Hindlimb muscle (tissue), 1 donor: ENCODE results near the gene FAM219A. TPM values are rescaled to one million over a fixed set of nuclear protein-coding genes. Genes with fewer than 3 reads are reported as not detected.

ENCODE experiments used
- polyA plus RNA-seq: library from polyadenylated mRNA; unstranded; fragments of 120-200 nt; gene quantifications from one replicate; pipeline ENCODE4 v1.2.1, GENCODE V29; 2013; ENCODE audit not compliant: insufficient read length

The FAM219A gene
- polyA plus RNA-seq, 1 donor, result 14.1 TPM

Other genes starting within 250 kb of the FAM219A start
- gene KIF24, start 129.3 kb downstream of the FAM219A start, polyA plus RNA-seq, result 17.2 TPM
- gene NUDT2, start 129.0 kb downstream of the FAM219A start, polyA plus RNA-seq, result 23.3 TPM
- gene MYORG, start 81.7 kb downstream of the FAM219A start, polyA plus RNA-seq, result 19.7 TPM
- gene DNAI1, start 235 bp upstream of the FAM219A start, polyA plus RNA-seq, result not detected
- gene ENHO, start 64.4 kb upstream of the FAM219A start, polyA plus RNA-seq, result 4.3 TPM
- 53.8 TPM for gene CNTFR, start 131.2 kb upstream of the FAM219A start, polyA plus RNA-seq
- gene RPP25L, start 153.5 kb upstream of the FAM219A start, polyA plus RNA-seq, result 20.9 TPM
- 71.7 TPM for gene DCTN3, start 161.9 kb upstream of the FAM219A start, polyA plus RNA-seq
- gene ARID3C, start 170.5 kb upstream of the FAM219A start, polyA plus RNA-seq, result 0.18 TPM
- gene SIGMAR1, start 179.2 kb upstream of the FAM219A start, polyA plus RNA-seq, result 52.0 TPM
- 46.6 TPM for gene GALT, start 188.1 kb upstream of the FAM219A start, polyA plus RNA-seq
- 96.1 TPM for gene IL11RA, start 193.6 kb upstream of the FAM219A start, polyA plus RNA-seq
- gene CCL27, start 204.1 kb upstream of the FAM219A start, polyA plus RNA-seq, result 0.67 TPM
- gene CCL19, start 232.7 kb upstream of the FAM219A start, polyA plus RNA-seq, result not detected